T47D (cell line): ENCODE measurements around the gene PDRG1.

Experiments
- DNase-seq, 2 experiments: peaks; one replicate each; pipeline versions ENCODE4 v3.0.0 to v3.0.0-alpha.2; 2011 to 2012; ENCODE audit warnings: low read depth in 1 of 2, low spot score in 1 of 2
- JUND ChIP-seq: IDR thresholded peaks from 2 replicates; pipeline ENCODE4 v1.6.1; 2012; ENCODE audit warnings: low read depth
- in situ Hi-C: cut with HindIII; loops from 2 replicates; pipeline ENCODE4 v1.10.0; 2016; ENCODE audit warnings: low sequenced_read_pairs, low pct_unique_long_range_greater_than_20kb

The PDRG1 gene

DNA sequence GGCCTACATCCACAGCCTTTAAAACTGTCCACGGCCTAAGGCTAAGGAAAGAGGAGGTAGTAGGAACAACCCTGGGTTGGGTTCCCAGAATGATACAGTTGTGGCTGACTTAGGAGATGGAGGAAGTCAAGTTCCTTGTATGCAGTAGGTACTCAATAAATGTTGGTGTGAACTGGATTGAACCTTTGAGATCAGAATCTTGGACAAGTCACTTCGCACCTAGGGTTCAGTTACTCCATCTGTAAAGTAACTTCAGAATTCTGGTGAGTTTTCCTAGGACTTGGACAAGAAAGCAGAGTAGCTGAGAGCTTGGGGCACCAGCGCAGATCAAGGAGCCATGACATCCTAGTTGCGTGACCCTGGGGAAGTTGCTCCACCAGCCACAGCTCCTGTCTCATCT, 25.2 kb upstream of the PDRG1 start:
- TF ChIP-seq JUND = no peak
- in situ Hi-C loops = no loop called here
- no peak for DNase-seq

DNA sequence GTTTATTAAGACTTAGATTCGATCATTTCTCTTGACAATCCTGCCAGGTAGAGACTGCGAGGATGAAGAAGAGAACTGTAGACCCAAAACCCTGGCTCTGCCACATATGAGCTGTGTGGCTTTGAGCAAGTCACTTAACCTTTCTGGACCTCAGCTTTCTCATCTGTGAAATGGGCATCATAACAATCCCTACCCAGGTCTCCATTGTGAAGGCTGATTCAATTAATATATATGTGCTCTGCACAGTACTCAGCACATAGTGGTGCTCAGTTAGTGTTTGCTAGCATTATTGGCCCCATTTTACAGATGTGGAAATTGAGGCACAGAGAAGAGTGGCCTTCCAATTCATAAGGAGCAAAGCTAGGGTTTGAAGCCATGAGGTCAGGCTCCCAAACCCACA, 24.0 kb upstream of the PDRG1 start:
- TF ChIP-seq JUND = no peak
- in situ Hi-C loops = no loop called here
- DNase-seq = no peak

DNA sequence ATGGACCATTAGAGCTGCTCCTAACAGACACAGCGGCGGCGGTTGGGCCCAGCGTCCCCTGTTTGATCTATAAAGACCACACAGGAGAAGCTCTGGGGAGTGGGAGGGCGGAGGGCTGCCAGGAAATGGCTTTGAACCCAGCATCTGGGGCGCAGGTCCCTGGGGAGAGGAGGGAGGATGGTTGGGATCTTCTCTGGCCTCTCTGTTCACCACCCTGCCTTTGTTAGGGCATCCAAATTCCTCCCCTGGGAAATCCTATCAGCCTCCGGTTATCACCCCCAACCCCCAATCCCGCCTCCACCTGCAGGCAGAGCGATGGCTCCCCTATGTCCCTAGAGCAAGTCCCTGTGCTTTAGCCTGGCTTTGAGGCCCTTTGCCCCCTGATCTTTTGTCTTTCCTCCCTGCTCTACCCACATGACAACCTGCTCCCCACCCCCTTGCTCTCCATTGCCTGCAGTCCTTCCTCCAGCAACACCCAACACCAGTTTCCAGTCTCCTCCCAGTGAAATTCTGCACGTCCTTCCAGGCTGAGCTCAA, 23.2 kb upstream of the PDRG1 start:
- in situ Hi-C loops = no loop called here
- DNase-seq = peak in 1 of 2 experiments; percentile 41

DNA sequence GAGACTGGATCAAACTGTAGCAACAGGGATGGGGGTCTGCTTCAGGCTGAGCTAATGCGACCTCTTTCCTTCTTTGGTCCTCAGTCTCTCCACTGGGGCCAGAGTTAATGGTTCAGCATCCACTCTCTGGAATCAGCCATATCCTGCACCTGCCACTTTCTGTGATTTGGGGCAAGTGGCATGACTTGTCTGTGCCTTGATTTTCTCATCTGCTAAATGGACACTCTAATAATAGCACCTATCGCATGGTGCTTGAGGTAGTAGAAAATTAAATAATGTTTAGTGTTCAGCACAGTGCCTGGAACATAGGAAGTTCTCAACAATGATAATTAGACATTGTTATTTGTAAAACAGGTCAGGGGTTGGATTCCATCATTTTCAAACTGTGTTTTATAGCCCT, 22.4 kb upstream of the PDRG1 start:
- DNase-seq = no peak
- no peak for TF ChIP-seq JUND
- in situ Hi-C loops = no loop called here

More for the DNA sequence above, 23.2 kb upstream of the PDRG1 start:
- no peak for TF ChIP-seq JUND

DNA sequence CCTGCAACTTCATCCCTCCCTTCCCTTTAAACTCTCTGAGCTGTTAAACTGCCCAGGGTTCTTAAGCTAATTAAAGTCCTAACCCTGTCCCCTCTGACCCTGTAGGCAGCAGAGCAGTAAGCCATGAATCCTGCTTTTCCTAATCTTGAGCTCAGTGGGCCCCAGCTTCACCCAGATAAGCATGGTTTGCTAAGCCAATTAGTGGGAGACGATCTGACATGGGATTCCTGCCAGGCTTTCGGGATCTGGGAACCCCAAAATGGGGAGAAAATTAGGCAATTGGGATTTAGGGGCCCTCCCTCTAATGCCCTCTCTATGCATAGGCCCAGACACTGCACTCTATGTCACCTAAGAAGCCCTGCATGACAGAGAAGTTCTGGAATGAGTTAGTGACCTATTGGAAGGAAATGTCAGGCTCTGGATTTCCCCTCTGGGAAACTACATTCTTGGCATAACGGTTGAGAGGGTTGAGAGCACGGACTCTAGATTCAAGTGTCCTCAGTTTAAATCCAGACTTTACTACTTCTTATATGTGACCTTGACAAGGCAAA, 20.7 kb upstream of the PDRG1 start:
- DNase-seq = peak; percentile 55 to 88
- in situ Hi-C loops = no loop called here
- TF ChIP-seq JUND = no peak

DNA sequence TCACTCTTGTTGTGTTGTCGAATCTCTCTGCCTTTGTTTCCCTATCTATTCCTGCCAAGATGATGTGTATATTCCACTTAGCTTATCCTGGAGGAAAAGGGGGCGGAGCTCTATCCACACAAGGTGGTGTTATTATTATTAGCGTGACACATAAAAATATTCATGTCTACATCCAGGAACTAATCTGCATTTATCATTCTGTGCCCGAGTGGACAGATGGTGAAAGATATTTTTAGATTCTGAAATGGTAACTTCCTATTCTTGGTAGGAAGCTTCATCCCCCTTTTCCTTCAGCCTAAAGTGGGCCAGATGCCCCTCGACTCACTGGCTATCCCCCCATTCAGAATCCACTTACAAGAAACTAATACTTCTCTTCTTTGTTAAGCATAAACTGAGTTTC, 18.1 kb upstream of the PDRG1 start:
- TF ChIP-seq JUND = no peak
- in situ Hi-C loops = no loop called here
- no peak for DNase-seq

DNA sequence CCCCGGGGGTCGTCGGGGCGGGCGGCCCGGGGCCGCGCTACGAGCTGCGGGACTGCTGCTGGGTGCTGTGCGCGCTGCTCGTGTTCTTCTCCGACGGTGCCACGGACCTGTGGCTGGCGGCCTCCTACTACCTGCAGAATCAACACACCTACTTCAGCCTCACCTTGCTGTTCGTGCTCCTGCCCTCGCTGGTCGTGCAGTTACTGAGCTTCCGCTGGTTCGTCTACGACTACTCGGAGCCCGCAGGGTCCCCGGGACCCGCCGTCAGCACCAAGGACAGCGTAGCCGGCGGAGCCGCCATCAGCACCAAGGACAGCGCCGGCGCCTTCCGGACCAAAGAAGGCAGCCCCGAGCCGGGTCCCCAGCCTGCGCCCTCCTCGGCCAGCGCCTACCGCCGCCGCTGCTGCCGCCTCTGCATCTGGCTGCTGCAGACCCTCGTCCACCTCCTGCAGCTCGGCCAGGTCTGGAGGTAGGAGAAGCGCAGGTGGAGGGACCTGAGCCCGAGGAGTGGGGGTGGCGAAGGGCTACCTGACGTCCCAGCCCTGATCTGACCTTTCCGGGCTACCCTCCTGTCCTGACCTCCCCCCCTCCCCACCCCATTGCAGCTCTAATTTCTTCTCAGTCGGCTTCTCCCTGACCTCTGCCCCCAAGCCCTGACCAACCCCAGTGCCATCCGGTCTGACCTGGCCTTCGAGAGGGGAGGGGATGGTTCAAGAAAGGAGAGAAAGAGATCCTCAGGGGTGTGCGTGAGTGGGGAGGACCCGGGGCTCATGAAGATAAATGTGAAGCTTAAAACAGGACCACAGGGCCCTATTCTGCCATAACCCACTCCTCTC, 16.7 kb upstream of the PDRG1 start:
- no peak for TF ChIP-seq JUND
- in situ Hi-C loops = no loop called here
- DNase-seq = peak; percentile 88 to 95

DNA sequence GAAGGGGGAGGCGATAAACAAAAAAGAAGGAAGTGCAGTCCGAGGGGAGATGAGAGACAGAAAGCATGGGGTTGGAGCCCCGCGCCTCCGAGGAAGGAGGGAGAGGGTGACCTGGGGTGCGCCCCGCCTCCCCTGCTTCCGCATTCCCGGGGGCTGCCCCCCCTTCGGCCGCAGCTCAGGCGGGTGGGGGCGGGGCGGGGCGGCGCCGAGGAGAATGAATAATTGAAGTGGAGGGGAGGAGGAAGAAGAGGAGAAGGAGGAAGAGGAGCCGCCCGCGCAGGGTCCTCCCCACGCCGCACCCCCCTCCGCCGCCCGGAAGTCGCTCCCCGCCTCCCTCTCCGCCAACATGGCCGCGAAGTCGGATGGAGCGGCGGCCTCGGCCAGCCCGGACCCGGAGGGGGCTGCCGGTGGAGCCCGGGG, 16.0 kb upstream of the PDRG1 start, which contains the start of gene XKR7:
XKR7 (plus strand) TSS at position 322 of the 420 bp plus-strand sequence; CDS start at position 347, 25 bp downstream.
- no peak for TF ChIP-seq JUND
- DNase-seq = peak; percentile 70 to 84
- in situ Hi-C loops = no loop called here

DNA sequence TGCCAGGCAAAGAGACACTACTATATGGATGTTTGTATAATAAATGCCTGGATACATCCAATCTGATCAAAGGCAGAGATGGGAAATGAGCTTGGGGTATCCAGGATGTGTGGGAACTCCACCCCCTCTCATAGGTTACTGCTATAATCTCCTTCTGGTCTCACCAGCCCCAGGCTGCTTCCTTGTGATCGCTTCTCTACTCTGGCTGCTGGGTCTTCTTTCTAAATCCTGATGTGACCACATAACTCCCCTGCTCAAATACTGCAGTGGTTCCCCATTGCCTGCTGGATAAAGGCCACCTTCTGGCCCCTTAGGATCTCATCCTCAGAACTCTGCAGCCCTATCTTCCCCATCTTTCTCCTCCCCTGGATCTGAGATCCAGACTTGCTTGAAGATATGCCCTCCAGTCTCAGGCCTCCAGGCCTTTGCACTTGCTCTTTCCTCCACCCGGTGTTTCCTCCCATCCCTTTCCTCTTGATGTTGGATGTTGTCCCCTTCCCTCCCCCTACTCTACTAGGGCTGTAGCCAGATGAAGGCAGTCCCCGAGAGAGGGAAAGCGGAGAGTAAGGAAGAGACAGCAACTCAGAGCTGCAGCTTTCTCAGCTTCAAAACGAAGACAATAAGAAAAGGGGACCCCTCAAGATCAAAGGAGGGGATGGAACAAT, 15.3 kb upstream of the PDRG1 start:
- in situ Hi-C loops = no loop called here
- no peak for DNase-seq
- TF ChIP-seq JUND = no peak

DNA sequence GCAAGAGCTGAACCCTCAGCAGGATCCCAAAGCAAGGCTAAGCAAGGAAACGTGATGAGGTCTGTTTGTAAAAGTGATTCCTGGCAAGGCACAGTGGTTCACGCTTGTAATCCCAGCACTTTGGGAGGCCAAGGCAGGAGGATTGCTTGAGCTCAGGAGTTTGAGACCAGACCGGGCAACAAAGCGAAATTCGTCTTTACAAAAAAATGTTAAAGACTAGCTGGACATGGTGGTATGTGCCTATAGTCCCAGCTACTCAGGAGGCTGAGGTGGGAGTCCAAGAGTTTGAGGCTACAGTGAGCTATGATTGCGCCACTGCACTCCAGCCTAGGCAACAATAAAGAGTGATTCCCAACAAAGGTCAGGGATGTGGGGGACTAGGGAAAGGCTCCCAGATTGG, 12.0 kb upstream of the PDRG1 start:
- no peak for TF ChIP-seq JUND
- DNase-seq = no peak
- in situ Hi-C loops = no loop called here

DNA sequence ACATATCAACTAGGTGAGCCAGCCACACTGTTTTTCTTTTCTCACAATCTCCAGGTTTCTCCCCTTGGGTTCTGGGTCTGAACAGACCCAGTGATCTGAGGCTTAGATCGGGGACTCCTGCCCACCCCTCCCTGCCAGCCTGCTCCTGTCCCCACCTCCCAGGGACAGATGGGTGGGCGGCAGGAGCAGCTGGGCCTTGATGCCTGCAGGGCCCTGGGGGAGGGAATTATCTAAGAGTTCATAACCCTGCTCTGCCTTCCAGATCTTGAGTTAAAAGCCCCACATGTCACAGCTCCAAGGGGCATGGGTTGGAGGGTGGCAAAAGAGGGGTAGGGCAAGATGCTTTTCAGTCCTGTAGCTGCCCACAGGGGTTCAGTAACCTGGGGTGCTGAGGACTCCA, 10.9 kb upstream of the PDRG1 start:
- no peak for TF ChIP-seq JUND
- no peak for DNase-seq
- in situ Hi-C loops = no loop called here

DNA sequence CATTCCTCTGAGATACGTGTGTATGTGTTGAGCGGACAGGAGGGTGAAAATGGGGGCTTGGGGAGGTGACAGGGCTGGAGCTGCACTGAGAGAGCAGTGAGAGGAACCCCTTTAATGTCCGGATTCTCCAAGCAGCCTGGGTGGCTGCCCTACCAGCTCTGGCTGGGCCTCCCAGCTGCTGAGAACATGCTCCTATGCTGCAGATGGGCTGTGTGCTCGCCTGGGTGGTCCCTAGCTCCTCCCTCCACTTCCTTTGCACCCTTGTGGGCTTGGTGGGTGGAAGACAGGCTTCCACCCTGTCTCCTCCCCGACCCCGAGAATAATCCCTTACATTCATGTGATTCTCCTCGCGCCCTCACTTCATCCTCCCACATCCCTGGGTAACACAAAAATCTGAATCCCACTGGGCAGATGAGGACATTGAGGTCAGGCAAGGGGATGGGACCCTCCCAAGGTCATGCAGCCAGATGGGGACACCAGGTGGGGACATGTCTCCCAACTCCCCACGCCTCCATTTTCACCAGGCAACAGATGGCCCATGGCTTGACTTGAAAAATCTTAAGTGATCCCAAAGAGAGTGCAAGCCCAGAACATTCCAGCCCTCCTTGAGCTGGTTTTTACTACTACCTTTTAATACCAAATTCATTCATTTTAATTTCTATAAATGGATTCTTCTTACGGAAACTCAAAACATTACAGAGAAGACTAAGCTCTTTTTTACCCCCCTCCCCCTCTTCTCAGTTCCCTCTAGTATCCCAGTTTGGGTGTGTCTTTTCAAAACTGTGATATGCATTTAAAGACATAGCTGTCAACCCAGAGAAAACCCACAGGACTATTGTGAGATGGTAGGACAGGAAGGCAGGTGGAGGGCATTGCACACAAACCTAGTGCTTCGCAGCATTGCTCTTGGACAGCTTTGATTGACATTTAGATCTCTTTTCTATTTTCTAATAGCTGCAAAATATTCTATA, 5.0 kb upstream of the PDRG1 start:
- in situ Hi-C loops = no loop called here
- no peak for TF ChIP-seq JUND
- DNase-seq = no peak
